ENCODE results near the gene TEAD3. TPM values are rescaled to one million over a fixed set of nuclear protein-coding genes. Genes with fewer than 3 reads are reported as not detected.

TEAD3 gene
- total RNA-seq, 1 donor from 2014 or later, result 23.8 TPM

GRCh38 chr6:35468980-35469750 is 27.7 kb downstream of the TEAD3 start:
- no peaks in the 10 kb centered on the region for H3K27me3 ChIP-seq (ENCODE audit: control insufficient read depth, insufficient read depth, low read length)
- H3K36me3 ChIP-seq (ENCODE audit: control insufficient read depth, insufficient read depth, low read length), result peaks cover 3% of the 10 kb centered on the region
- H3K4me3 ChIP-seq (ENCODE audit: low read depth, low read length), result peak overlapping the region; percentile 93
- DNase-seq (ENCODE audit: low read depth), result no peak
- no peak for TF ChIP-seq CTCF (IDR thresholded peaks at IDR 0.05; ENCODE audit: insufficient read depth, low read length, poor library complexity, severe bottlenecking)

GRCh38 chr6:35468181-35468979 is 28.5 kb downstream of the TEAD3 start, which contains the start of gene RPL10A:
Gene RPL10A (plus strand): TSS chr6:35468401. CDS start chr6:35468435, 34 bp downstream.
- H3K4me3 ChIP-seq (ENCODE audit: low read depth, low read length), result peak within 1 kb of the TSS; percentile 93
- H3K36me3 ChIP-seq (ENCODE audit: control insufficient read depth, insufficient read depth, low read length), result peaks cover 3% of the 10 kb centered on the region
- TF ChIP-seq CTCF (IDR thresholded peaks at IDR 0.05; ENCODE audit: insufficient read depth, low read length, poor library complexity, severe bottlenecking), result peak; percentile 96
- no peaks in the 10 kb centered on the region for H3K27me3 ChIP-seq (ENCODE audit: control insufficient read depth, insufficient read depth, low read length)
- peak; percentile 84 for DNase-seq (ENCODE audit: low read depth)

DNA sequence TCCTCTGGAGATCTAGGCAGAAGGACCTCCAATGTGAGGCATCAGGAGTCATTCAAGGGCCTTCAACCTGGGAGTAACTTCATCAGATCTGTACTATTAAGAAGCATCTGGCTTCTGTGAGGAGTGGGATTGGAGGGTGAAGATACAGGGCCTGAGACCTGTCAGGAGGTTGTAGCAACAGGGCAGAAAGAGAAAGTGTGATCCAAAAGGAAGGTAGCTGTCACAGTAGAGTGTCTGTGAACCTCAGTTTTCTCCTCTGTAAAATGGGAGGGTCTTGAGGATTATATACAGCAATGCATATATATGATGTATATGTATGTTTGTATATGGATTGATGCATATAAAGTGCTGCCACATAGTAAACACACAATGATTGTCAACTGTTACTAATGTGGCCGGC is 31.2 kb downstream of the TEAD3 start:
- TF ChIP-seq CTCF (IDR thresholded peaks at IDR 0.05; ENCODE audit: insufficient read depth, low read length, poor library complexity, severe bottlenecking), result no peak
- Histone ChIP-seq H3K36me3 (ENCODE audit: control insufficient read depth, insufficient read depth, low read length) (peaks cover 3% of the 10 kb centered on the region), H3K27me3 (ENCODE audit: control insufficient read depth, insufficient read depth, low read length) (no peaks in the 10 kb centered on the region), H3K4me3 (ENCODE audit: low read depth, low read length) (no peak overlapping the region)
- no peak for DNase-seq (ENCODE audit: low read depth)

DNA sequence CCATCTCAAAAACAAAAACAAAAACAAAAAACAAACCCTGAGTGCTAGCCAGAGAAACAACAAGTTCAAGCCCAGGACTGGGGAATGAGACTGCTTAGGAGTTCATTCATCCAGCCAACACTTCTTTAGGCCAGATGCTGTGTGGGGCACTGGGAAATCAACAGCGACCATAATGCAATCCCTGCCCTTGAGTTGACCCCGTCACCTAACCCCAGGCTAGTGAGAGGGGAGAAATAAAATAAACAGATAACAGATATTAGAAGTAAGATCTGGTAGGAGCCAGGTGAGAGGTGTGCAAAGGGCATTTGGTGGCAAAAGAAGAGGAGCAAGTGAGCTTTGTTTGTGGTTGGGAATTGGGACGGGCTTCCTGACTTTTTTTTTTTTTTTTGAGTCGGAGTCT is 33.6 kb downstream of the TEAD3 start:
- H3K27me3 ChIP-seq (ENCODE audit: control insufficient read depth, insufficient read depth, low read length), result no peaks in the 10 kb centered on the region

DNA sequence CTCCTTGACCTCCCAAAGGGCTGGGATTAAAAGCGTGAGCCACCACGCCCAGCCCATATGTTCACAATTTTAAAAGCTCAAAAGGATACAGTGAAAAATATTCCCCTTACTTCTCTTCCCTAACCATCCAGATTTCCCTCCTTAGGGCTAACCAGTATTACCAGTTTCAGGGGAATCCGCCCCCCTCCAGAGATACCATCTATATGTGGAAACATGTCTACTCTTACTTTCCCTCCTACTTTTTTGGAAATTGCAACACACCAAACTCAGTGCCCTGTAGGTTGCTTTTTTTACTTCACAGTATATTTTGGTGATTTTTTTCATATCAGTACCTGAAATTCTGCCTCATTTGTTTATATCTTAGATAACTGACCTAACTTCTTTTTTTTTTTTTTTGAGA is 35.6 kb downstream of the TEAD3 start:
- no peak for TF ChIP-seq CTCF (IDR thresholded peaks at IDR 0.05; ENCODE audit: insufficient read depth, low read length, poor library complexity, severe bottlenecking)
- Histone ChIP-seq H3K4me3 (ENCODE audit: low read depth, low read length) (no peak overlapping the region), H3K27me3 (ENCODE audit: control insufficient read depth, insufficient read depth, low read length) (no peaks in the 10 kb centered on the region), H3K36me3 (ENCODE audit: control insufficient read depth, insufficient read depth, low read length) (no peaks in the 10 kb centered on the region)
- DNase-seq (ENCODE audit: low read depth), result no peak

More for the DNA sequence above, 33.6 kb downstream of the TEAD3 start:
- no peak for TF ChIP-seq CTCF (IDR thresholded peaks at IDR 0.05; ENCODE audit: insufficient read depth, low read length, poor library complexity, severe bottlenecking)
- Histone ChIP-seq H3K4me3 (ENCODE audit: low read depth, low read length) (no peak overlapping the region), H3K36me3 (ENCODE audit: control insufficient read depth, insufficient read depth, low read length) (no peaks in the 10 kb centered on the region)
- DNase-seq (ENCODE audit: low read depth), result no peak

Measured in kidney epithelial cell (primary cell).